Esophagus muscularis mucosa (tissue), 4 donors: ENCODE data around the gene KRT36.

ENCODE experiments used
- CTCF ChIP-seq, 3 experiments: fragments of 200-600 bp in 2 of 3; fragments of 450-650 bp in 1 of 3; sonication (generic) in 2 of 3; IDR thresholded peaks; one replicate each; pipeline ENCODE4 v1.5.1; 2017 to 2019; ENCODE audit warnings: antibody characterized with exemption in 3 of 3, mild to moderate bottlenecking in 2 of 3, moderate library complexity in 1 of 3
- EP300 ChIP-seq: sonication (generic); formaldehyde crosslinking; IDR thresholded peaks from one replicate; pipeline ENCODE4 v1.6.1; 2017; ENCODE audit warnings: antibody characterized with exemption
- POLR2A ChIP-seq: fragments of 450-650 bp; IDR thresholded peaks from one replicate; pipeline ENCODE4 v1.6.1; 2017; ENCODE audit warnings: antibody characterized with exemption, moderate library complexity, mild to moderate bottlenecking, low read depth
- POLR2AphosphoS5 ChIP-seq, 2 donors: sonication (generic); formaldehyde crosslinking; IDR thresholded peaks; one replicate each; pipeline ENCODE4 v1.6.1; 2017; ENCODE audit warnings: antibody characterized with exemption in 2 of 2

GRCh38 chr17:41451154-41451728, 38.5 kb downstream of the KRT36 start:
- no peak for TF ChIP-seq POLR2AphosphoS5 (IDR thresholded peaks at IDR 0.05)
- TF ChIP-seq CTCF (IDR thresholded peaks at IDR 0.05) = no peak
- TF ChIP-seq POLR2A = no peak
- TF ChIP-seq EP300 = no peak
